CD4-positive, alpha-beta T cell treated with Interleukin-6 at 100 ng/mL for 8 hours (primary cell): ENCODE results near the gene EIF1.

ENCODE experiments used
- DNase-seq: peaks from one replicate; pipeline ENCODE4 v3.0.0-alpha.2; 2020; ENCODE audit warnings: mixed read lengths, low spot score

The EIF1 gene

GRCh38 chr17:41736983-41737679, 48.4 kb downstream of the EIF1 start:
- no peak for DNase-seq

GRCh38 chr17:41737680-41738023, 49.0 kb downstream of the EIF1 start:
- no peak for DNase-seq

- DNase-seq: peak; percentile 75
Observed at GRCh38 chr17:41738077-41738800, 49.6 kb downstream of the EIF1 start.

- no peak for DNase-seq
Observed at GRCh38 chr17:41738801-41739112, 50.1 kb downstream of the EIF1 start.

- DNase-seq: no peak
Observed at GRCh38 chr17:41739661-41740352, 51.1 kb downstream of the EIF1 start.

GRCh38 chr17:41740506-41740905, 51.8 kb downstream of the EIF1 start:
- DNase-seq: no peak

- DNase-seq: no peak
Observed at GRCh38 chr17:41741709-41742108, 53.0 kb downstream of the EIF1 start.
